Hepatocyte (in vitro differentiated cells): ENCODE data around the gene STAP1.

Experiments
- EZH2 ChIP-seq: fragments of 200-600 bp; sonication (generic); IDR thresholded peaks from 2 replicates; pipeline ENCODE4 v1.6.1; 2016; ENCODE audit warnings: antibody characterized with exemption, mild to moderate bottlenecking, borderline replicate concordance
- EZH2phosphoT487 ChIP-seq: fragments of 200-600 bp; sonication (generic); IDR thresholded peaks from one replicate; pipeline ENCODE4 v1.6.1; 2018; ENCODE audit warnings: antibody characterized with exemption, mild to moderate bottlenecking, low read depth, moderate library complexity; ENCODE audit not compliant: unreplicated experiment, severe bottlenecking
- TF ChIP-seq, protein P1 (sequence below): fragments of 200-600 bp; sonication (generic); IDR thresholded peaks from 2 replicates; pipeline ENCODE4 v1.5.1; 2016; ENCODE audit warnings: antibody characterized with exemption, mild to moderate bottlenecking; ENCODE audit not compliant: poor library complexity

DNA sequence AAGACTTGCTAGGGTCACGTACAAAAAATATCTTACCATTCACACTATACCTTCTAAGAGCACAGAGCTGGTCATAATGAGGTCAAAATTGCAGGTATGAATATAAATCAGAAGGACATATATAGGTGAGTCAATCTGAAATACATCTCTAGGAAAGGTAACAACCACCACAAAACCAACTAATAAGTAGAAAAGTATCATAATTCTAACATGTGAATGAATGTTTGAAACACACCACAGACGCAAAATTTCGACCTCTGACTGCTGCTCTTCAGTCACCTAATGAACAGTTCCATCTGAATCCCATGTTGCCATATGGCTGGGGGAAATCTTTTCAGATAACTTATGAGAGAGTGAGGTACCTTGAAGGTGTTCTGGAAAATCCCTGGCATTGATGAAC lies 22.1 kb downstream of the STAP1 start:
- TF ChIP-seq, protein P1, sequence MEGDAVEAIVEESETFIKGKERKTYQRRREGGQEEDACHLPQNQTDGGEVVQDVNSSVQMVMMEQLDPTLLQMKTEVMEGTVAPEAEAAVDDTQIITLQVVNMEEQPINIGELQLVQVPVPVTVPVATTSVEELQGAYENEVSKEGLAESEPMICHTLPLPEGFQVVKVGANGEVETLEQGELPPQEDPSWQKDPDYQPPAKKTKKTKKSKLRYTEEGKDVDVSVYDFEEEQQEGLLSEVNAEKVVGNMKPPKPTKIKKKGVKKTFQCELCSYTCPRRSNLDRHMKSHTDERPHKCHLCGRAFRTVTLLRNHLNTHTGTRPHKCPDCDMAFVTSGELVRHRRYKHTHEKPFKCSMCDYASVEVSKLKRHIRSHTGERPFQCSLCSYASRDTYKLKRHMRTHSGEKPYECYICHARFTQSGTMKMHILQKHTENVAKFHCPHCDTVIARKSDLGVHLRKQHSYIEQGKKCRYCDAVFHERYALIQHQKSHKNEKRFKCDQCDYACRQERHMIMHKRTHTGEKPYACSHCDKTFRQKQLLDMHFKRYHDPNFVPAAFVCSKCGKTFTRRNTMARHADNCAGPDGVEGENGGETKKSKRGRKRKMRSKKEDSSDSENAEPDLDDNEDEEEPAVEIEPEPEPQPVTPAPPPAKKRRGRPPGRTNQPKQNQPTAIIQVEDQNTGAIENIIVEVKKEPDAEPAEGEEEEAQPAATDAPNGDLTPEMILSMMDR: no peak
- no peak for TF ChIP-seq EZH2phosphoT487
- TF ChIP-seq EZH2: no peak
